T-helper 1 cell treated with Interleukin-12 subunit alpha and Interleukin-12 subunit beta and Interleukin-4 antibody, amounts not matched to agents 30 μg/mL and 1 μg/mL, for 36 hours (primary cell): ENCODE results near the gene AK2.
A peak's percentile ranks its signal among the peaks of the same experiment; 100 is the strongest.

Source experiments
- H3K27ac Mint-ChIP-seq: one replicate; pipeline ENCODE4 v1.8.0; 2021; ENCODE audit warnings: mild to moderate bottlenecking, mixed read lengths
- H3K27me3 Mint-ChIP-seq: one replicate; pipeline ENCODE4 v1.8.0; 2021; ENCODE audit warnings: low read depth, mixed read lengths
- H3K36me3 Mint-ChIP-seq: one replicate; pipeline ENCODE4 v1.8.0; 2021; ENCODE audit warnings: low read depth, mixed read lengths
- H3K4me1 Mint-ChIP-seq: one replicate; pipeline ENCODE4 v1.8.0; 2021; ENCODE audit warnings: low read depth, mixed read lengths
- H3K4me3 Mint-ChIP-seq: one replicate; pipeline ENCODE4 v1.8.0; 2021; ENCODE audit warnings: mild to moderate bottlenecking, moderate library complexity, mixed read lengths
- H3K9me3 Mint-ChIP-seq: one replicate; pipeline ENCODE4 v1.8.0; 2021; ENCODE audit warnings: mixed read lengths

AK2 gene

GRCh38 chr1:33021567-33022431 lies 14.9 kb downstream of the AK2 start:
- H3K4me1 Mint-ChIP-seq = peaks cover 44% of the 10 kb centered on the region

GRCh38 chr1:33018112-33018511 lies 18.6 kb downstream of the AK2 start:
- H3K27ac Mint-ChIP-seq = peak overlapping the region; percentile 75

More at GRCh38 chr1:33021567-33022431, 14.9 kb downstream of the AK2 start:
- Mint-ChIP-seq H3K9me3 (no peaks in the 10 kb centered on the region), H3K27me3 (no peaks in the 10 kb centered on the region), H3K27ac (peak overlapping the region; percentile 26), H3K36me3 (peaks cover 58% of the 10 kb centered on the region), H3K4me3 (no peak overlapping the region)

GRCh38 chr1:33017175-33017574 lies 19.5 kb downstream of the AK2 start:
- Mint-ChIP-seq H3K27me3 (no peaks in the 10 kb centered on the region), H3K9me3 (no peaks in the 10 kb centered on the region), H3K27ac (no peak overlapping the region), H3K36me3 (peaks cover 55% of the 10 kb centered on the region), H3K4me1 (peaks cover 14% of the 10 kb centered on the region), H3K4me3 (no peak overlapping the region)

More at GRCh38 chr1:33018112-33018511, 18.6 kb downstream of the AK2 start:
- Mint-ChIP-seq H3K36me3 (peaks cover 55% of the 10 kb centered on the region), H3K4me3 (no peak overlapping the region), H3K27me3 (no peaks in the 10 kb centered on the region), H3K9me3 (no peaks in the 10 kb centered on the region), H3K4me1 (peaks cover 17% of the 10 kb centered on the region)

DNA sequence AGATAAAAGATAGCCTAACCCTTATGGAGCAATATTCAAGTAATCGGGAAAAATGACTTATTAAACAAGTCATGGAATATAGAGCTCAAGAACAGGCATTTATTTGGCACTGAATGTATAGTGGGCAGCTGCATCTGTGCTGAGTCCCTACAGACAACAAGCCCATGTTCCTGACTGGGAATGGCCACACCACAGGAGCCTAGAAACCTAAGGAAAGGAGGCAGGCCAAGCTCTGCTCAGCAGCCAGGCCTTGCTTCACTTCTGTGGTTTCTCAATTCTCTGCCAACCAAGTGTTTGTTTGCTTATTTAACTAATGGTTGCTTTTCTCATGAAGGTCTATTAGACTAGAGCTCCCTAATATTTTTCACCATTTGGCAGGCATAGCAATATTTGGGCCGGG lies 21.5 kb downstream of the AK2 start:
- H3K27ac Mint-ChIP-seq = no peak overlapping the region
- no peak overlapping the region for H3K4me3 Mint-ChIP-seq
- no peaks in the 10 kb centered on the region for H3K27me3 Mint-ChIP-seq
- H3K36me3 Mint-ChIP-seq = peaks cover 59% of the 10 kb centered on the region
- H3K4me1 Mint-ChIP-seq = peaks cover 10% of the 10 kb centered on the region
- no peaks in the 10 kb centered on the region for H3K9me3 Mint-ChIP-seq

- H3K9me3 Mint-ChIP-seq = no peaks in the 10 kb centered on the region
- peak overlapping the region; percentile 23 for H3K27ac Mint-ChIP-seq
- H3K4me3 Mint-ChIP-seq = no peak overlapping the region
- peaks cover 10% of the 10 kb centered on the region for H3K4me1 Mint-ChIP-seq
- H3K36me3 Mint-ChIP-seq = peaks cover 60% of the 10 kb centered on the region
- H3K27me3 Mint-ChIP-seq = no peaks in the 10 kb centered on the region
Observed at GRCh38 chr1:33014464-33015163, 22.1 kb downstream of the AK2 start.

GRCh38 chr1:33013791-33014190 lies 22.9 kb downstream of the AK2 start:
- no peaks in the 10 kb centered on the region for H3K9me3 Mint-ChIP-seq
- peaks cover 56% of the 10 kb centered on the region for H3K36me3 Mint-ChIP-seq
- no peaks in the 10 kb centered on the region for H3K27me3 Mint-ChIP-seq
- no peak overlapping the region for H3K27ac Mint-ChIP-seq
- H3K4me1 Mint-ChIP-seq = peaks cover 5% of the 10 kb centered on the region
- H3K4me3 Mint-ChIP-seq = no peak overlapping the region

DNA sequence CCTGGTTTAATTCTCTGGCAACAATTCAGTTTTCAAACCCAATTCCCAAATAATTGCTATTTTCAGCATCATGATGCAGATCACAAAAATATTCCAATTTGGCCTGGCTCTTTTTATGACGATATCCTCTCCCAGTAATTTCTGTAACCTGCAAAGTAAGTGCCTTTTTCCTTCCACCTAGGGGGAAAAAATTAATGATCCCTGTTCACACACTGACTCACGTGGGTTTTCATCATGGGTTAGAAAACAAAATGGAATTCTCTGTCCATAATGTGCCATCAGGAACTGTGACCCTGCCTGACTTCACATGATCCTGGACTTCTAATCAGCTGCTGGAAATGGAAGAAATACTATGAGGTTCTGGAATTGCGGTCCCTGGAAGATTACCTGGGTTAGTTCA lies 24.5 kb downstream of the AK2 start:
- H3K27me3 Mint-ChIP-seq = no peaks in the 10 kb centered on the region
- H3K36me3 Mint-ChIP-seq = peaks cover 61% of the 10 kb centered on the region
- H3K4me3 Mint-ChIP-seq = no peak overlapping the region
- H3K9me3 Mint-ChIP-seq = no peaks in the 10 kb centered on the region
- peaks cover 8% of the 10 kb centered on the region for H3K4me1 Mint-ChIP-seq
- H3K27ac Mint-ChIP-seq = no peak overlapping the region

GRCh38 chr1:33010932-33011731 lies 25.6 kb downstream of the AK2 start:
- H3K36me3 Mint-ChIP-seq = peaks cover 65% of the 10 kb centered on the region
- peaks cover 11% of the 10 kb centered on the region for H3K4me1 Mint-ChIP-seq
- H3K27ac Mint-ChIP-seq = no peak overlapping the region
- H3K9me3 Mint-ChIP-seq = no peaks in the 10 kb centered on the region
- no peaks in the 10 kb centered on the region for H3K27me3 Mint-ChIP-seq
- no peak overlapping the region for H3K4me3 Mint-ChIP-seq

GRCh38 chr1:33009561-33009960 lies 27.1 kb downstream of the AK2 start:
- H3K4me3 Mint-ChIP-seq = no peak overlapping the region
- peaks cover 73% of the 10 kb centered on the region for H3K36me3 Mint-ChIP-seq
- peak overlapping the region; percentile 12 for H3K27ac Mint-ChIP-seq
- no peaks in the 10 kb centered on the region for H3K27me3 Mint-ChIP-seq
- no peaks in the 10 kb centered on the region for H3K9me3 Mint-ChIP-seq
- H3K4me1 Mint-ChIP-seq = peaks cover 23% of the 10 kb centered on the region

- H3K36me3 Mint-ChIP-seq = peaks cover 65% of the 10 kb centered on the region
- no peaks in the 10 kb centered on the region for H3K9me3 Mint-ChIP-seq
- H3K4me1 Mint-ChIP-seq = peaks cover 26% of the 10 kb centered on the region
- peak overlapping the region; percentile 8 for H3K27ac Mint-ChIP-seq
- H3K4me3 Mint-ChIP-seq = no peak overlapping the region
- H3K27me3 Mint-ChIP-seq = no peaks in the 10 kb centered on the region
Observed at GRCh38 chr1:33008051-33008914, 28.4 kb downstream of the AK2 start.

GRCh38 chr1:33007190-33008050 lies 29.3 kb downstream of the AK2 start:
- H3K9me3 Mint-ChIP-seq = no peaks in the 10 kb centered on the region
- H3K36me3 Mint-ChIP-seq = peaks cover 65% of the 10 kb centered on the region
- peak overlapping the region; percentile 77 for H3K27ac Mint-ChIP-seq
- no peaks in the 10 kb centered on the region for H3K27me3 Mint-ChIP-seq
- peaks cover 26% of the 10 kb centered on the region for H3K4me1 Mint-ChIP-seq
- H3K4me3 Mint-ChIP-seq = no peak overlapping the region

DNA sequence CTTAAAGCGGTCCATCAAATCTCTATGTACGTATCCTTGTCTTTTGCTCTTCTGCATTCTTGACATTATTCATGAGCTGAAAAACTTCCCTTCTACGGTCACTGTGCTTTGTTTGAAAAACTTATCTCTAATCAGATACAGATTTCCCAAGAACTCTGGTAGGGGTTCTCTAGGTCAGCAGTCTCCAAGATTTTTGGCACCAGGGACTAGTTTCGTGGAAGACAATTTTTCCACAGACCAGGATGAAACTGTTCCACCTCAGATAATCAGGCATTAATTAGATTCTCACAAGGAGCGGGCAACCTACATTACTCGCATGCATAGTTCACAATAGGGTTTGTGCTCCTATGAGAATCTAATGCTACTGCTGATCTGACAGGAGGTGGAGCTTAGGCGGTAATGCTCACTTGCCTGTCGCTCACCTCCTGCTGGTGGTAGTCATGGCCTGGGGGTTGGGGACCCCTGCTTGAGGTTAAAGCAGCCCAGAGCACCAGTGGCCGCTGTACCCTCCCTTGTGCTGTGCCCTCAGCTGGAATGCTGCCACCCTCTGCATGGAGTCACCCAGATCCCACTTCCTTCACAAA lies 30.8 kb downstream of the AK2 start:
- Mint-ChIP-seq H3K9me3 (no peaks in the 10 kb centered on the region), H3K4me3 (no peak overlapping the region), H3K4me1 (peaks cover 33% of the 10 kb centered on the region), H3K27ac (no peak overlapping the region), H3K27me3 (no peaks in the 10 kb centered on the region), H3K36me3 (peaks cover 52% of the 10 kb centered on the region)
